ENCODE data around the gene KDM4B.
A peak's percentile ranks its signal among the peaks of the same experiment; 100 is the strongest.

The KDM4B gene

DNA sequence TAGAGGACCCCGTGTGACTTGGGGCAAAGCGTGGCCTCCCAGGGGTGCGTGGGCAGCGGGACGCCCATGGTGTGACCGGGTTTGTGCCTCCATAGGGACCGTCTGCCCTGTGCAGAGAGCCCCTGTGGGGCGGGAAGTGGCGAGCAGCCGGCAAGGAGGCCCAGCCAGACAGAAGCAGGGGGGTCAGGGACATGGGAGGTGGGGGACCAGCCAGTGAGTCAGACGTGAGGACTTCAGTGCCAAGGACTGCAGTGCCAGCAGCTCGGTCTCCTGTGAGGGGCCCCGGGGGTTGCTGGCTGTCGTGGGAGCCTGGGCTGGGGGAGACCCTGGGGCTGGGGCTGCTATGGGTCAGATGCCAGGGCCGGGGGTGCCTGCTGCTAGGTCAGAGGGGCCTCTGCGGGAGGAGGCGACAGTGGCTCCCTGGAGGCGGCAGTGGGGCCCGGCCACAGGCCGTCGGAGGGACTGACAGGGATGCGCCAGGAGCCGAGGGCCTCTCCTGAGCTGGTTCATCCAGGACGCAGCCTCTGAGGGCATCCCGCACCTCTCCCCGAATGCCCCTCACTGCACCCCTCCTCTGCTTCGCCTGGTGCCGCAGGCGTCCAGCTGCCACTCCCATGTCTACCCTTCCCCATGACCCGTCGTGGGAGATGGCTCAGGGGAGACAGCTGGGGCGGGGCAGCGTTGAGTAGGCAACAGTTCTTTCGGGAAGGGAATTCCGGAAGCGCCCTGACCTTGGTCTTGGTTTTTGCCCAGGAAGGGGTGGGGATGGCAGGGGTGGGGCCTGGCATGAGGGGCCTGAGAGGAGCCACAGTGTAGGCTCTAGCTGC, 80.0 kb downstream of the KDM4B start:
- H2AFZ ChIP-seq (ENCODE audit: low read depth, low read length) = no peak overlapping the region
- H4K20me1 ChIP-seq (ENCODE audit: insufficient read depth, low read length) = peaks cover 58% of the 10 kb centered on the region
- H3K9ac ChIP-seq (ENCODE audit: low read depth, low read length) = no peak overlapping the region
- no peak overlapping the region for H3K27ac ChIP-seq (ENCODE audit: low read length)
- H3K79me2 ChIP-seq (ENCODE audit: insufficient read depth, low read length) = no peaks in the 10 kb centered on the region; the same call in 1 of the 2 replicates
- no peak overlapping the region for H3K4me2 ChIP-seq (ENCODE audit: insufficient read depth, low read length)
- no peaks in the 10 kb centered on the region for H3K27me3 ChIP-seq (ENCODE audit: insufficient read depth, low read length, poor library complexity)
- no peaks in the 10 kb centered on the region for H3K4me1 ChIP-seq (ENCODE audit: insufficient read depth, low read length)
- H3K9me3 ChIP-seq (ENCODE audit: insufficient read depth, low read length, severe bottlenecking) = no peaks in the 10 kb centered on the region
- H3K36me3 ChIP-seq (ENCODE audit: insufficient read depth, low read length) = peaks cover 74% of the 10 kb centered on the region
- TF ChIP-seq, protein P1, sequence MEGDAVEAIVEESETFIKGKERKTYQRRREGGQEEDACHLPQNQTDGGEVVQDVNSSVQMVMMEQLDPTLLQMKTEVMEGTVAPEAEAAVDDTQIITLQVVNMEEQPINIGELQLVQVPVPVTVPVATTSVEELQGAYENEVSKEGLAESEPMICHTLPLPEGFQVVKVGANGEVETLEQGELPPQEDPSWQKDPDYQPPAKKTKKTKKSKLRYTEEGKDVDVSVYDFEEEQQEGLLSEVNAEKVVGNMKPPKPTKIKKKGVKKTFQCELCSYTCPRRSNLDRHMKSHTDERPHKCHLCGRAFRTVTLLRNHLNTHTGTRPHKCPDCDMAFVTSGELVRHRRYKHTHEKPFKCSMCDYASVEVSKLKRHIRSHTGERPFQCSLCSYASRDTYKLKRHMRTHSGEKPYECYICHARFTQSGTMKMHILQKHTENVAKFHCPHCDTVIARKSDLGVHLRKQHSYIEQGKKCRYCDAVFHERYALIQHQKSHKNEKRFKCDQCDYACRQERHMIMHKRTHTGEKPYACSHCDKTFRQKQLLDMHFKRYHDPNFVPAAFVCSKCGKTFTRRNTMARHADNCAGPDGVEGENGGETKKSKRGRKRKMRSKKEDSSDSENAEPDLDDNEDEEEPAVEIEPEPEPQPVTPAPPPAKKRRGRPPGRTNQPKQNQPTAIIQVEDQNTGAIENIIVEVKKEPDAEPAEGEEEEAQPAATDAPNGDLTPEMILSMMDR (IDR thresholded peaks at IDR 0.05; ENCODE audit: borderline replicate concordance, extremely low read depth, low read length, poor library complexity, severe bottlenecking) = no peak
- no peak for TF ChIP-seq EZH2 (IDR thresholded peaks at IDR 0.05; ENCODE audit: borderline replicate concordance, low read depth, low read length, severe bottlenecking)
- DNase-seq = no peak
- ATAC-seq (ENCODE audit: insufficient read depth, low read depth) = no peak
- H3K4me3 ChIP-seq (ENCODE audit: low read depth in 1 of 2, low read length in 2 of 2) = no peak overlapping the region

DNA sequence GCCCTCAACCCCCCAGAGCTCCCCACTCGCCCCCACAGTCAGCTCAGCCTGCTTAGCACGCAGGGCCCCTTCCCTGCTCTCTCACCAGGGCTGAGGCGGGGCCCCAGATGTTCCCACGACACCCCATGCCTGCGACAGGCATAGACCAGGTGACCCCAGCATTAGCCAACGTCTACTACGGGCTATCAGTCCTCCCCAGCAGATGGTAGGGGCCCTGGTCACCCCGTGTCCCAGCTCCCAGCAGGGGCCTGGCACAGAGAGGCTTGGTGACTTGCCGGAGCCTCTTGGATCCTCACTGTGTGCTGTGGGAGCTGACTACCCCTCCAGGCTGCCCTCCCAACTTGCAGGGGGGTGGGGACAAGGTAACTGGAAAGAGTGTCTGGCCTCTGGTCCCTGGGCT, 80.6 kb downstream of the KDM4B start:
- no peaks in the 10 kb centered on the region for H3K27me3 ChIP-seq (ENCODE audit: insufficient read depth, low read length, poor library complexity)
- no peak overlapping the region for H3K27ac ChIP-seq (ENCODE audit: low read length)
- H3K4me3 ChIP-seq (ENCODE audit: low read depth in 1 of 2, low read length in 2 of 2) = no peak overlapping the region
- H3K9ac ChIP-seq (ENCODE audit: low read depth, low read length) = no peak overlapping the region
- no peaks in the 10 kb centered on the region for H3K9me3 ChIP-seq (ENCODE audit: insufficient read depth, low read length, severe bottlenecking)
- no peak overlapping the region for H2AFZ ChIP-seq (ENCODE audit: low read depth, low read length)
- no peaks in the 10 kb centered on the region for H3K4me1 ChIP-seq (ENCODE audit: insufficient read depth, low read length)
- peaks cover 58% of the 10 kb centered on the region for H4K20me1 ChIP-seq (ENCODE audit: insufficient read depth, low read length)
- ATAC-seq (ENCODE audit: insufficient read depth, low read depth) (no peak), DNase-seq (no peak)
- H3K36me3 ChIP-seq (ENCODE audit: insufficient read depth, low read length) = peaks cover 73% of the 10 kb centered on the region
- no peak overlapping the region for H3K4me2 ChIP-seq (ENCODE audit: insufficient read depth, low read length)
- H3K79me2 ChIP-seq (ENCODE audit: insufficient read depth, low read length) = no peaks in the 10 kb centered on the region; the same call in 1 of the 2 replicates
- TF ChIP-seq, protein P1 (IDR thresholded peaks at IDR 0.05; ENCODE audit: borderline replicate concordance, extremely low read depth, low read length, poor library complexity, severe bottlenecking) = no peak
- TF ChIP-seq EZH2 (IDR thresholded peaks at IDR 0.05; ENCODE audit: borderline replicate concordance, low read depth, low read length, severe bottlenecking) = no peak

DNA sequence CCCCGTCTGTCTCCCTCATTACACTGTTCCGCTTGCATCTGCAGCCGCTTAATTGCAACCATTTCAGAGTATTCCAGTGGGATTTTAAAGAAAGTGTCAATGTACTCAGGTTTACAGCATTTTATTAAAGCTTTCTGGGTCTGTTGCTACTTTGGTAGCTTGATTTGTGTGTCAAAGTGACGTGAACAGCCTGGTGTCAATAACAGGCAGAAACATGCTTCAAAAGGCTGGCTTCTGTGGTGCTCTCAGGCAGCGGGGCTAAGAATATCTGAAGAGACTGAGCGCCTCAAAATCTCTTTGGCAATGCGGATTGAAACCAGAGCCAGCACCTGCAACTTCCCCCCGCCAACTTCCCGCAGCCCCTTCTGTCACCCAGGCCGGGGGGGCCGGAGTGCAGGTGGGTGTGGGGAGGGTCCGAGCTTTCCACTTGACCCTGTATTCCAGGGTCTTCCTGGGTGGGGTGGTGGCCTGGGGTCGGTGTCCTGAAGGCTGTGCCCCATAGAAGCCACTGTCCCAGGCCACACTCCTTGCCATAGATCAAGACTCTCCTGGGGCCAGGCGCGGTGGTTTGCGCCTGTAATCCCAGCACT, 81.2 kb downstream of the KDM4B start:
- Histone ChIP-seq H3K27me3 (ENCODE audit: insufficient read depth, low read length, poor library complexity) (no peaks in the 10 kb centered on the region), H3K9ac (ENCODE audit: low read depth, low read length) (no peak overlapping the region), H3K9me3 (ENCODE audit: insufficient read depth, low read length, severe bottlenecking) (no peaks in the 10 kb centered on the region), H4K20me1 (ENCODE audit: insufficient read depth, low read length) (peaks cover 58% of the 10 kb centered on the region), H3K36me3 (ENCODE audit: insufficient read depth, low read length) (peaks cover 77% of the 10 kb centered on the region), H3K4me1 (ENCODE audit: insufficient read depth, low read length) (no peaks in the 10 kb centered on the region), H2AFZ (ENCODE audit: low read depth, low read length) (no peak overlapping the region), H3K27ac (ENCODE audit: low read length) (0 out of 2 replicates have a peak overlapping the region, but pooled peaks have one; percentile 32), H3K4me3 (ENCODE audit: low read depth in 1 of 2, low read length in 2 of 2) (no peak overlapping the region), H3K79me2 (ENCODE audit: insufficient read depth, low read length) (no peaks in the 10 kb centered on the region; the same call in 1 of the 2 replicates), H3K4me2 (ENCODE audit: insufficient read depth, low read length) (no peak overlapping the region)
- no peak for TF ChIP-seq EZH2 (IDR thresholded peaks at IDR 0.05; ENCODE audit: borderline replicate concordance, low read depth, low read length, severe bottlenecking)
- TF ChIP-seq, protein P1 (IDR thresholded peaks at IDR 0.05; ENCODE audit: borderline replicate concordance, extremely low read depth, low read length, poor library complexity, severe bottlenecking) = no peak
- no peak for DNase-seq
- ATAC-seq (ENCODE audit: insufficient read depth, low read depth) = no peak

Measured in DND-41 (cell line).